GM21515 (cell line): ENCODE measurements around the gene TULP1.
"Not testable (repeated sequence)": the region's sequence is repeated elsewhere in the genome, so short reads cannot be mapped to it uniquely, and the experiment has no call there.

ENCODE experiments used
- ATAC-seq: cut with Tn5 transposase; IDR thresholded peaks from one replicate; pipeline ENCODE4 v1.9.1; 2021; ENCODE audit not compliant: unreplicated experiment

TULP1 gene

DNA sequence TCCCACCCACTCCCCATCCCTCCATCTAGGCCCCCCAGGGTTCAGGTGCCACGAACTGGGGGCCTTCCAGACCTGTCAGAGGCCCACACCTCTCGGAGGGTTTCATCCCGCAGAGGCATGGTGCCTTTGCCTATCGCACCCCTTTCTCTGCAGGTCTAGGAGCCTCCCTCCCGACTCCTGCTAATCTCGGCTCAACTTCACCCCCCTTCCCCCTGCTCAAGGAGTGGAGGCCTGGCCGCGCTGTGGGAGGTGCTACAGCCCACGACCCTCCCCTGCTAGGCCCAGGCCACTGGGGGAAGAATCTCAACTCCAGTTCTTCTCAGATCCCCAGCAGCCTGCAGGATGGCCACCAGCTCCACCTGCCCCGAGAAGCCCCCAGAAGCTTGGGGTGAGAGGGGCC is at the start of gene TULP1:
TSS of gene TULP1 (minus strand) at position 157 of the 400 bp plus-strand sequence. CDS start at position 119, 38 bp downstream.
- ATAC-seq: no peak

DNA sequence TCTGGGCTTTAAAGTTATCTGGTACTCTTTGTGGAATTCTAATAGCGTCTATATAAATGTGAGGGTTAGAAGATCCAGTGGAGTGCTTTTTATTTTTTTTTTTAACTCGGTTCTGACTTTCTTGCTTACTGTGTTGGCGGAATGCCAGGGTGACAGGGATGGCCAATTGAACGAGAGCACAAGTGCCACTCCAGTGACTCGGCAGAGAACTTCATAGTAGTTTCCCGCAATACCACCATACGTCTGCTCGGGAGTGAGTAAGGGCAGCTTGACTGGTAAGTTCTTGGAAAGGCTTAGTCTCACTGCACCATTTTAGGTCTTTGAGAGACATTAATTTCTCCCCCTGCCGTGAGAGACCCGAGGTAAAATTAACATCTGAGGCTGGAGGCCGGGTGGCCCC is 49.4 kb upstream of the TULP1 start:
- no peak for ATAC-seq

DNA sequence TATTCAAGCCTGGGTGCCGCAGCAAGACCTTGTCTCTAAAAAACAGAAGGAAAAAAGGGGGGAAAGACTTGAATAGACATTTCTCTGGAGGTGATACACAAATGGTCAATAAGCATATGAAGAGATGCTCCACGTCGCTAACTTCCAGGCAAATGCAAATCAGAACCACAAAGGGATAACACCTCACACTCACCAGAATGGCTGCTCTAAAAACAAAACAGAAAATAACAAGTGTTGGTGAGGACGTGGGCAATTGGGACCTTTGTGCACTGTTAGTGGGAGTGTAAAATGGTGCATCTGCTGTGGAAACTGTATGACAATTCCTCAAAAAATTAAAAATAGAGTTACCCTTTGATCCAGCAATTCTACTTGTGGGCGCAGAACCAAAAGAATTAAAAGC is 48.4 kb upstream of the TULP1 start:
- no peak for ATAC-seq

DNA sequence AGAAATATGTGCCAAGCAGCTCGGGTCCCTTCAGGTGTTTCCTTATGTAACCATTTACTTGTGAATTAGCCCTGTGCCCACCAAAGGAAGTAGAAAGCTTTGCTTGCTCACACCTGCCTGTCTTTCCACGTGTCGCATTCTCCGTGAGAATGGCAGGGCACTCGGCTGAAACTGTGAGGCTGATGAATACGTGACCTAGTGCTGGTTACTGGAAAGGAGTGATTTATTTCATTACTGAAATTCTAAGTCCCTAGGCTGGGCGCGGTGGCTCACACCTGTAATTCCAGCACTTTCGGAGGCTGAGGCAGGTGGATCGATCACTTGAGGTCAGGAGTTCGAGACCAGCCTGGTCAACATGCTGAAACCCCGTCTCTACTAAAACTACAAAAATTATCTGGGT is 45.9 kb upstream of the TULP1 start:
- ATAC-seq: no peak

DNA sequence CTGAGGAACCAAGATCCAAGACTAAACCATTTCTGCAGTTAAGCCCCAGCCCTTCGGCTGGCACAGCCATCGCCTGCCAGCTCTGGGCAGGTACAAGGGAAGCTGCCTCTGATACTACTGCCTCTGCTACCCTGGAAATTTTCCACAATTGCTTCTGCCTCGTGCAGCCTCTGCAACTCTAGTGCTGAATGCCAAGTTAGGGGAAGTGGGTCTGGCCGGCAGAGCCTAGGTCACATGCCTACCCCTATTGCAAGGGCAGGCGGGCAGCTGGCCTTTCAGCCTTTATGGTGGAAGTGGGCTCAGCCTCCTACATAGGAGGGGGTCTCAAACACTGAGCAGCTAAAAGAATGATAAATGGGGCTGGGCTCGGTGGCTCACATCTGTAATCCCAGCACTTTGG is 44.5 kb upstream of the TULP1 start:
- ATAC-seq: no peak

DNA sequence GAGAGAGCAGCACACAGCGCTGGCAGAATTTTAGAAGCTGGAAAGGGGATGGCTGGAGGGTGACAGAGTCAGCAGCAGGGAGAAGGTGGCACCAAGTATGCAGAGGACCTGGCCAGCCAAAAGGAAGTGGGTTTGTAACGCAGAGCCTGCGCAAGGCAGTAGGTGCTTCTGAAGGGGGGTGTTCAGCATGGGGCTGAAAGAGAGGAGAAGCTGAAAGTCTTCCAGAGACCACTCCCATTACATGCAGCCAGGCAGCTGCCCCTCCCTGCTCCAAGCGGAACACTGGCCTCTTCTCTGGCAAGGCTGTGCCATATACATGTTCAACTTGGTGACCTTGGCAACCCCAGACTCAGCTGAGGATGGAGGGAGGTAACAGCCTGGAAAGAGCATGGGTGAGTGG is 42.1 kb upstream of the TULP1 start:
- no peak for ATAC-seq

DNA sequence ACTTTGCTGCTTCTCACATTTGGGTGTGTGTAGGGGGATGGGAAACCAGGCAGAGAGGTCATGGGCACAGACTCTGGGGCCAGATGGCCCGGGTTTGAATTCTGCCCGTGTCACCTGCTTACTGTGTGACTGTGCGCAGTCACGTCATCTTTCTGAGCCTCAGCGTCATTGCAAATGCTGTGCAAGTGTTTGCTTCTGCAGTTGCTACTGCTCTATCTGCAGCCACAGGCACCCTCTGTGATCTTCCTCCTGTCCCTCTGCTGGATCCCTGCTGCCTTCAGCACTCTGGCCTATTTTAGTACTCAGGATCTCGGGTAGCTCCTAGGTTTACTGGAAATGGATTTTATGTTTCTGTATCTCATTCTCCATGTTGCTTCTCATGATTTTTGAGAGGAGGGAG is 40.6 kb upstream of the TULP1 start:
- ATAC-seq: no peak

DNA sequence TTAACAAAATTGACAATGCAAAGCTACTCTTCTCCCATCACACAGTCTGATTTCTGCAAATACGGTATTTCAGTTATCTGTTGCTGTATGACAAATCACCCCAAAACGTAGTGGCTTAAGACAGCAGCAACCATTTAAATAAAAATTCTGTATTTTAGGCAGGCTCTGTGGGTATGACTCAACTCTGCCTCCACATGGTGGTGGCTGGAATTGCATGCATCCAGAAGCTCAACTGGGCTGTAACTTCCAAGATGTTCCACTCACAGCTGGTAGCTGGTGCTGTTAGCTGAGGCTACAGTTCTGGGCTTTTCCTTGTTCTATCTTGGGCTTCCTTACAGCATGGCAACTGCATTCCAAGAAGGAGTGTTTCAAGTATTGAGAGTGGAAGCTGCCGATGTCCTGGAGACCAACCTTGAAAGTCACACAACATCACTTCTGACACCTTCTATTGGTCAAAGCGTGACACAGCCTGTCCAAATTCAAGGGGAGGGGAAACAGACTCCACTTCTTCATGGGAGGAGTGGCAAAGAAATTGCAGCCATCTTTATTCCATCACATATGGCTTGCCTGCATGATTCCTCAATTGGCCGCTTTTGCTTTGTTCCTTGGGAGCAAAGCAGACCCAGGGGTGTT is 39.7 kb upstream of the TULP1 start:
- no peak for ATAC-seq

DNA sequence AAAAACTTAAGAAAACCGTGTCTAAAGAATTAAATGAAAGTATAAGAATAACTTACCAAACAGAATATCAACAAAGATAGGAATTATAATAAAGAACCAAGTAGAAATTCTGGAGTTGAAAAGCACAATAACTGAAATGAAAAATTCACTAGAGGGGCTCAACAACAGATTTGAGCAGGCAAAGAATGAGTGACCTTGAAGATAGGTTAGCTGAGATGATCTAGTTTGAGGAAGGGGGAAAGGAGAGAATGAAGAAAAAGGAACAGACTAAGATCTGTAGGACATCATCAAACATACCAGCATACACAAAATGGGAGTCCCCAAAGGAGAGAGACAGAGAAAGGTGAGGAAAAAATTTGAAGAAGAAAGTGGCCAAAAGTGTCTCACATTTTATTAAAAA is 37.7 kb upstream of the TULP1 start:
- ATAC-seq: no peak

DNA sequence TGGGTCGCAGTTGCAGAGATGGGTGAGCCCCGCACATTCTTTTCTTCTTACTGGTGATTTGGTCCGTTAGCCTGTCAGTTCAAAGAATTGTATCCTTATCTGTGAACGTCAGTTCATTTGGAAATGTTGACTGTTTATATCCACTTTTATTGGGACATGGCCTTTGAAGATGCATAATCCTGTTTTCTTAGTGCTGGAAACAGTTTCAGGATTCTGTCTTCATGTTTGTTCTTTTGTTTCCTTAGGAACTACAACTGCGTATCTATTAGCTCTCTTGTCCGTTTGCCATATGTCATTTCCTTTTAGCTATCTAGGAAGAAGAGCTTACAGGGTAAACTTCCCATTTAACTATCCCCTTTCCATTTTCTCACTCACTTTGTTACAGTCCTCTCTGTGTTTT is 35.0 kb upstream of the TULP1 start:
- ATAC-seq: no peak

DNA sequence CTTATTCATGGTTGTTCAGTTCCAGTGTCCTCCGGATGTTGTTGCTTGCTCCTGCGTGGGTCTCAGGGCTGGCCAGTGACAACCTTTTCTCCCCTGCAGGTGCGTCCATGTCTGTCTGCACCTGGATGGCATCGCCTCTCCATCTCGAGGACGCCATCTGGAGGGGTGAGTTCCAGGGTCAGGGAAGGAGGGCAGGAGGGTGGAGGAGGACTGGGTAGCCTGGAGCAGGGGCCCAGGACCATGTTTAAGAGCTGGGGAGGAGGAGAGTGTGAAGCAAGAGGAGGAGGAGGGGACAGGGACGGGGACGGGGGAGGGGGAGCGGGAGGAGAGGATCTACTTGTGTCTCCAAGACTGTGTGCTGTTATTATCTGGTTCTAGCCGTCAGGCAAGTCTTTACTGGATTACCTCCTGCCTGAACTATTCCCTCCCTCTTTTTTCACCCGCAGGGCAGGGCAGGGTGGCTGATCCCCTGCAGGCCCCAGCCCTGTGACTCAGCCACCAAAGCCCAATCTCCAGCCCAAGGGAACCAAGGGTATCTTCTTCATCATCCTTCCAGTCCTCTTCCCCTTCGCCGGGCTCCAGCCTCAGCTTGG is 32.2 kb upstream of the TULP1 start:
- ATAC-seq: no peak

DNA sequence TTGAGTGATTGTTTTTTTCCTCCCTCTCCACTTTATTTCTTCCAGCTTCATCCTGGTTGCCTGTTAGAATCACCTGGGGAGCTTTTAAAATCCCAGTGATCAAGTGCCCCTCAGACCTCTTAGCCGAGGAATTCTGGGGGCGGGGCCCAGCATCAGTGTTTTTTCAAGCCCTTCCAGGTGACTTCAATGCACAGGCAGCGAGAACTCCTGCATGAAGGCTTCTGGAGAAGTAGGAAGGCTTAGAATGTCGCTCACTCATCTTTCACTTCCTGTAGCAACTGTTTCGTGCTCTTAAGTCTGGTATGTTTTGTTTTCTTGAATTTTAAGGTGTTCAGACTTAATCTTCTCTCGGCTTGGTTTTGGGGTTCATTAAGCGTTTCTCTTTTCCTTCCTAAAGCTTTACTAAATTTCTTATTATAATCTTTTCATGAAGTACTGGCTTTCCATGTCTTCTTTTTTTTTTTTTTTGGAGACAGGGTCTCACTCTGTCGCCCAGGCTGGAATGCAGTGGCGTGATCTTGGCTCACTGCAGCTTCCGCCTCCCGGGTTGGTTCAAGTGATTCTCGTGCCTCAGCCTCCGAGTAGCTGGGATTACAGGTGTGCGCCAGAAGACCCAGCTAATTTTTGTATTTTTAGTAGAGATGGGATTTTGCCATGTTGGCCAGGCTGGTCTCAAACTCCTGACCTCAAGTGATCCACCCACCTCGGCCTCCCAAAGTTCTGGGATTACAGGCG is 30.9 kb upstream of the TULP1 start:
- no peak for ATAC-seq

DNA sequence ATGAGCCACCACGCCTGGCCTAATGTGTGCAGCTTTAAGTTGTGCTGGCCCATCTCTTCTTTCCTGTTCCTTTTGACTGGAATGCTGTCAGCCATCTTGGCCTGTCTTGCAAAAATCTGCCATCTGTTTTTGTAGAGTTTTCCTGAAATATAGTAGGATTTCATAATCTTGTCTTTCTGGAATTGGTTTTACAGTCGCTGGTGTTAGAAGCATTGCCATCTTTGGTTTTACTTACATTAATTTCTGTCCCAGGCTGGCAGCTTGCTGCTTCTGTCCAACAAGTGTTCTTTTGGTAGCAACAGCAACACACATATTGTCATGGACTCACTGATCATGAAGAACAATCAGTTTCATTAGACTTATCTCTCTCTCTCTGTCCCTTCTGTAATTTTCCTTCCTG is 29.1 kb upstream of the TULP1 start:
- no peak for ATAC-seq

DNA sequence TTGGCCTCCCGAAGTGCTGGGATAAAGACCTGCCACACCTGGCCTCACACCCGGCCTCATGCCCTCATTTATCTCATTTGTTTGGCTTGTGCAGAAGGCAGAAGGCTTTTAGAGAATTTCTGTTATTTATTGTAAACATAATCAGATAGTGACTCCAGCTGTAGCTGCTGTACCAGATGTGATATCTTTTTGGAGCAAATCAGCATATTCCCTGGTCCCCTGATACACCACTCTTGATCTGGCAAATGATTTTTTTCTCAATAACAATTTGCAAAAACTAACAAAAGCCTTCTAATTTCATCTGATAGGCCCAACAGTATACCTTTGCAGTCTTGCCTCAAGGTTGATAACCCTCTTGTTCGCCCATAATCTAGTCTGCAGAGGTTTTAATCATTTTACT is 26.5 kb upstream of the TULP1 start:
- ATAC-seq: no peak

DNA sequence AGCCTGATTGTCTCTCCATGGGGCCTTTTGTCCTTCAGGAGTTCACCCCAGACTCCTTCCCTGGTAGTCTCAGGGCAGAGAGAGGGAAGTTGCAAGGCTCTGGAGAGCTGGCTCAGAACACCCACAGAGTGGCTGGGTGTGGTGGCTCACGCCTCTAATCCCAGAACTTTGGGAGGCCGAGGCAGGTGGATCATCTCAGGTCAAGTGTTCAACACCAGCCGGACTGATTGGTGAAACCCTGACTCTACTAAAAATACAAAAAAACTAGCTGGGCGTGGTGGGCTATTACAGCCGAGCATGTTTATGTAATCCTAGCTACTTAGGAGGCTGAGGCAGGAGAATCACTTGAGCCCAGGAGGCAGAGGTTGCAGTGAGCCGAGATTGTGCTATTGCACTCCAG is 23.2 kb upstream of the TULP1 start:
- ATAC-seq: not testable (repeated sequence)

DNA sequence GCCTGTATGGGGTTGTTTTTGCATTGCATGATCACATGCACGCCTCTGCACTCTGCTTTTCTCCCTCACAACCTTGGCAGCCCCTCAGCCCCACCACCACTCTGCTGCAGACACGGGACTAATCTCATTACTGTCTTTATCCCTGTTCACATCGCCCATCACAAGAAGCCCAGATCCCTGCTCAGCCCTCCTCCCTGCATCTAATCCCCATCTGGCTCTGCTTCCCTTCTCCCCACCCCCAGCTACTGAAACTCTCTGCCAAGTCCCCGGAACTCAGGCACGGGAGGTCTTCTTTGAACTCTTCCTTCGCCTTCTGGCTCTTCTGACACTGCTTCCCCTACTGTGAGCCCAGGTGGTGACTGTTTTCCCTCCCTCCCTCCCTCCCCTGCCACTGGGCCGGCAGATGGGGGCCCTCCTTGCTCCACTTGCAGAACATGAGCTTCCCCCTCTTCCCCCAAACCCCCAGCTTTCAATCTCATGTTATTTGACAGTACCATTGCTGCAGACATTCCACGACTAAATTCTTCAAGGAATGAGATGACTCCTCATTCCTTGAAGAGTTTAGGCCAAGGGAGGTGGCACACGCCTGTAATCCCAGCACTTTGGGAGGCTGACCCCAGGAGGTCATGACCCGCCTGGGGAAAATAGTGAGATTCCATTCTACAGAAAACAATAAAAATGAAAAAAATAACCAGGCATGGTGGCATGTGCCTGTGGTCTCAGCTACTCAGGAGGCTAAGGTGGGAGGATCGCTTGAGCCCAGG is 21.9 kb upstream of the TULP1 start:
- ATAC-seq: no peak

DNA sequence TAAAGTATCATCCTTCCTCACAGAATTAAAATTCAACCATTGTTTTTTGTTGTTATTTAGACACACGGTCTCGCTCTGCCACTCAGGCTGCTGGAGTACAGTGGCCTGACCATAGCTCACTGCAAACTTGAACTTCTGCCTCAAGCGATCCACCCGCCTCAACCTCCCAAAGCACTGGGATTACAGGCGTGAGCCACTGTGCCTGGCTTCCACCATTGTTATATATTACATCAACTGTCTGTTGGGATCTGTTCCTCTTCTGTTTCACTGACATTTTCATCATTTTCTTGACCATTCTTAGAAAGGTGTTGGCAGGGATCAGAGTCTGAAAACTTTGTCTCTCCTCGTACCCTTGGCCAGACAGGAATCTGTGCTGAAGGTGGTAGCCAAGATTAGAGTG is 21.3 kb upstream of the TULP1 start:
- no peak for ATAC-seq

DNA sequence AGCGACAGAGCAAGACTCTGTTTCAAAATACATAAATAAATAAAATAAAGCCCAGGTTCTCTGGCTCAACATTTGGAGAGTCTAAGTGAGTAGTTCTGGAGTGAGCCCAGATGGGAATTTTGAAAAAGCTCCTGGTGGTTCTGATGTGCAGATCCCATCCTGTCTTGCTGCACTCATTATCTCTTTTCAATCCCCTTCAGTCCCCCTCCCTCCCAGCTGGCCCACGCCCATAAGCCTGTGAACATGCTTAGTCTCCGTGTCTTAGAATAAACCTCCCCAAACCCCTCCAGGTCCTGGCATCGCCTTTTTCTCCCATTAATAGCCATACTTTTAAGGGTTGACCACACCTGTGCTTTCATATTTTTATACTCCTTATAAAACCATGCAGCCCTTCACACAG is 19.4 kb upstream of the TULP1 start:
- ATAC-seq: no peak

DNA sequence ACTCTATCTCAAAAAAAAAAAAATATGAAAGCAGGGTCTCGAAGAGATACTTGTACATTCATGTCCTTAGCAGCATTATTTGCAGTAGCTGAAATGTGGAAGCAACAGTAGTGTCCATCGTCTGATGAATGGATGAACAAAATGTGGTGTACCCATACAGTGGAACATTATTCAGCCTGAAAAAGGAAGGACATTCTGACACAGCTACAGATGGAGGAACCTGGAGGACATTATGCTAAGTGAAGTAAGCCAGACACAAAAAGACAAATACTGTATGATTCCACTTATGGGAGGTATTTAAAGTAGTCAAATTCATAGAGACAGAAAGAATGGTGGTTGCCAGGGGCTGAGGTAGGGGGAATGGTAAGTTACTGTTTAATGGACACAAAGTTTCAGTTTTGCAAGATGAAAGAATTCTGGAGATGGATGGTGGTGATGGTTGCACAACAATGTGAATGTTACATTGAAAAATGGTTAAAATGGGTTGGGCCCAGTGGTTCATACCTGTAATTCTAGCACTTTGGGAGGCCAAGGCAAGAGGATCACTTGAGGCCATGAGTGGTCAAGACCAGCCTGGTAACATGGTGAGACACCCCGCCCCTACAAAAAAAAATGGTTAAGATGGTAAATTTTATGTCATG is 11.8 kb upstream of the TULP1 start:
- ATAC-seq: no peak

DNA sequence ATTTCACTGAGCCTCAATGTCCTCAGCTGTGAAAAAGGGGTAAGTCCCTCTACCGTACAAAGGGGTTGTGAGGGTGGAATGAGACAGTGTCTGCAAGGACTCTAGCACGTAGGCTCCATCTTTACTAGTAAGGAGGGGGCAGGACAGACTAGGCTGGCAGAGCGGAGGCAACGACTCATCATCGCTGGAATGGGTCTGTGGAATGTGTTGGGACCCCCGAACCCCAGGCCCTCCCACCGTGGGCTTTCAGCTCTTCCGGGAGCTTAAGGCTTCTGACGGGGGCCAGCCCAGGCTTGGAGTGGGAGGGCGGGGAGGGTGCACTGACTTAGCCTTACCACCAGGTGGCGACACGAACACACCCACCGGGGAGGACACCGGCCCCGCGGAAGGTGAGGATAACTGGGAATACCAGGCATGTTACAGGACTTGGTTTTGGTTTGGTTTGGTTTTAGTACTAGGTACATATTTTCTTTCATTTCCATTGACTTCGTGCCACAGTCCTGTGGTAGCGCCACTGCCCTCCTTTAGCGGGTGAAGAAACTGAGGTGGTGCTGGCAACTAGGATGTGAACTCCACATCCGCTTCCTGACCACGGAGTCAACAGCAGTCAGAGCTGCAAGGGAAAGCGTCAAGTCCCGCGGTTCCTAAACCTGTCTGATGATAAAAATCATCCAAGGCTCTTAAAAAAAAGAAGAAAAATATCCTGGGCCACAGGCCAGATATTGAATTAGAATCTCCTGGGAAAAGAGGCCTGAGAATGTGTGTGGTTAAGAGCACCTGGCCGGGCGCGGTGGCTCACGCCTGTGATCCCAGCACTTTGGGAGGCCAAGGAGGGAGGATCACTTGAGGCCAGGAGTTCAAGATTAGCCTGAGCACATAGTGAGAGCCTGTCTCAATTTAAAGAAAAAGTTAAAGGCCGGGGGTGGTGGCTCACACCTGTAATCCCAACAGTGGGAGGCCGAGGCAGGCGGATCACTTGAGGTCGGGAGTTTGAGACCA is 10.3 kb upstream of the TULP1 start:
- ATAC-seq: peak; percentile 56
